T-helper 2 cell treated with Interferon-gamma antibody and Interleukin-4, amounts not matched to agents 100 ng/mL and 5 ng/mL, for 36 hours (primary cell): ENCODE results near the gene CBY1. TPM values are rescaled to one million over a fixed set of nuclear protein-coding genes. Genes with fewer than 3 reads are reported as not detected.
"Not testable (repeated sequence)": the region's sequence is repeated elsewhere in the genome, so short reads cannot be mapped to it uniquely, and the experiment has no call there.

Experiments
- intact Hi-C: fragments of 100-400 bp; cut with micrococcal nuclease; formaldehyde crosslinking; loops from one replicate; pipeline ENCODE4 v1.15.1; 2023
- total RNA-seq: library from RNA; stranded (reverse); gene quantifications from 2 replicates; pipeline ENCODE4 v1.2.3, GENCODE V29; 2022

The CBY1 gene
- 10.2 and 11.8 TPM in 2 replicates for total RNA-seq

- intact Hi-C loops: loop anchor here (1.0 kb wide), 3 partner anchors 25 to 150 kb away; partner anchors contain the start of genes DDX17, JOSD1 and TOMM22
Measured at GRCh38 chr22:38656256-38657044, at the start of gene CBY1, which contains the start of gene FAM227A. Gene CBY1 (plus strand): TSS chr22:38656638. CDS start chr22:38668055, 11,417 bp downstream. Gene FAM227A (minus strand): TSS chr22:38656392. CDS start chr22:38650168, 6,224 bp downstream.

- intact Hi-C loops: no loop called here
Measured at GRCh38 chr22:38607680-38608079, 48.8 kb upstream of the CBY1 start.

DNA sequence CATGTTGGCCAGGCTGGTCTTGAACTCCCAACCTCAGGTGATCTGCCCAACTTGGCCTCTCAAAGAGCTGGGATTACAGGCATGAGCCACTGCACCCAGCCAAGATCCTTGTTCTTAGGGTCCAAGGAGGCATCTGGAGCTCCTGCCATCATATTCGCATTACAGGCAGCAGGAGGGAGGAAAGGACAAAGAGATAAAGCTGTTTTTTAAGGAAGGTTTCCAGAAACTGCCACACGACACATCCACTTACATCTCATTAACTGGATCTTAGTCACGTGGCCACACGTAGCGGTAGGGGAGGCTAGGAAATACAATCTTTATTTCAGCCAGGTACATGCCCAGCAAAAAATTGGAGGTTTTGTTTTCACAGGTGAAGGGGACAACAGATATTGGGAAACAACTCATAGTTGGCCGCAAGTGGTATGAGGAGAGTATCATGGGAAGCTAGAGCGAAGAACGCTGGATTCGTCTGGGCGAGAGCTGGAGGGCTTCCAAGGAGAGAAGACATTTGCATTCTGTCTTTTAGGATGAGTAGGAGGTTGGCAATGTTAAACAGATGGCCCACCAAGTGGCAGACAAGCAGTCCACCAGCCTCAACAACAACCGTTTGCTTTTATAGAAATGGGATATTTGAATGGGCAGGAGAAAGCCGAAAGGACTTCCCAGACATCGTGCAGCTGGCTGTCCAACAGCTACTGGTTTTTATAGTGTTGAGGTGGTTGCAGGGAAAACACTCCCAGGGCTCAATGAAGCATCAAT lies 47.3 kb upstream of the CBY1 start:
- intact Hi-C loops: no loop called here

DNA sequence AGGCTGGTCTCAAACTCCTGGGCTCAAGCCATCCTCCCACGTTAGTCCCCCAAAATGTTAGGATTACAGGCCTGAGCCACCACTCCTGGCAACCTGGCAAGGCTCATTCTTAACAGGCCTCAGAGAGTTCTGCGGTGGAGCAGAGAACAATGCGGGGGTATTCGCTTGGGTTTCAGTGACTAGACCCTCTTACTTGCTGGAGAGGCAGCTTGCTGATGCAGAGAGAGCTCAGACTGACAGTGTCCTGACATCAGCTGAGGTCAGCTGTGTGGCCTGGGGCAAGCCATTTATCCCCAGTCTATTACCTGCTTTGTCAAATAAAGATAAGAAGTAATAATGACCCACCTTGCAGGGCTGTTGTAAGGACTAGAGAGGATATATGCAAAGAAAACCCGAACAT lies 46.2 kb upstream of the CBY1 start:
- intact Hi-C loops: no loop called here

DNA sequence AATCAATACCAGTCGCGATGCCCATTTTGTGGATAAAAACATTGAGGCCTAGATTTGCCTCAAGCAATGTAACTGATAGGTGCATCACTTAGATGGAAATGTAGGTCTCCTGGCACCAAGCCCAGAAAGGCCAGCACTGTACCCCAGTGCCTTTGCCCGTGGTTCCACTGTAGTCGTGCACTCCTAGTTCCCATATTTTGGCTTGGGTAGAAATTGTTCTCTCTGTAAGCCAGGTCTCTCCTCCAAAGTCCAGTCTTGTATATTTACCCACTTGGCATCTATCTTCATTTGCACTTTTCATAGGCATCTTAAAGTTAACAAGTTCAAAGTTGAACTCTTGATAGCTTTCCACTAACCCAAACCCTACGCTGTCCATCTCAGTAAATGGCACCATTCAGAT lies 44.9 kb upstream of the CBY1 start:
- intact Hi-C loops: no loop called here

GRCh38 chr22:38612217-38613006 lies 44.0 kb upstream of the CBY1 start:
- intact Hi-C loops: no loop called here

DNA sequence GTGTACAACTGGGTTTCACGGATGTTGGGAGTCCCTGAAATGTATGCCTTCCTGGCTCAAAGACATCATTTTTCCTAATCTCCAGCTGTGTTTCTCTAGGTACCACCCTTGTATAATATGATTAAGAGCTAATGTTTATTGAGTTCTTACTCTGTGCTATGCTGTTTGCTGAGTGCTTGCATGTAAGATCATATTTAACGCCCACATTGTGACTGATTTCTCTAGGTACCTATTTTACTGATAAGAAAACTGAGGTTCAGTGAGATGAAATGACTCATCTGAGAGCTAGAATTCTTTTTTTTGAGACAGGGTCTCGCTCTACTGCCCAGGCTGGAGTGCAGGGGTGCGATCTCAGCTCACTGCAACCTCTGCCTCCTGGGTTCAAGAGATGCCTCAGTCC lies 42.9 kb upstream of the CBY1 start:
- intact Hi-C loops: no loop called here

- intact Hi-C loops: no loop called here
Measured at GRCh38 chr22:38614332-38615063, 41.9 kb upstream of the CBY1 start.

DNA sequence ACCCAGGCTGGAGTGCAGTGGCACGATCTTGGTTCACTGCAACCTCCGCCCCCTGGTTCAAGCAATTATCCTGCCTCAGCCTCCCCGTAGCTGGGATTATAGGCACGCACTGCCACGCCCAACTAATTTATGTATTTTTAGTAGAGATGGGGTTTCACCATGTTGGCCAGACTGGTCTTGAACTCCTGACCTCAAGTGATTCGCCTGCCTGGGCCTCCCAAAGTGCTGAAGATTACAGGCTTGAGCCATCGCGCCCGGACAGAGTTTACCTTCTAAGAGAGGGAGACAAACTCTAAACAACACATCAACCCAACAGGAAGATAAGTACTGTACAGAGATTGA lies 41.4 kb upstream of the CBY1 start:
- intact Hi-C loops: not testable (repeated sequence)

DNA sequence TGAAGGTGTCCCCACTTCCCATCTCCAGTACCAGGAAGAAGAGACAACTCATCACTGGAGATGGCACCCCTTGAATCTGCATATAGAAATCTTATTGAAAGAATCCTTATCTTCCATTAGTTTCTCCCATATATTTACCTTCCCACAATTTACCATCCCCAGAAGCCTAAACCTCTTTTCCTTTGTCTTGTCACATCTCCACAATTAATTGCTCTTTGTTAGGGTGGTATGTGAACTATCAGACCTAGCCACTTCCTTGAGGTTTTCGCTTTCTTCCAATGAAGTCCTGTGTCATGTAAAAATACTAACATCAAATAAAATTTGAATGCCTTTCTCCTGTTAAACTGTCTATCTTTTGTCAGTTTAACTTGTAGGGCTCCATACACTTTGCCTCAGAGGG lies 38.2 kb upstream of the CBY1 start:
- intact Hi-C loops: no loop called here

DNA sequence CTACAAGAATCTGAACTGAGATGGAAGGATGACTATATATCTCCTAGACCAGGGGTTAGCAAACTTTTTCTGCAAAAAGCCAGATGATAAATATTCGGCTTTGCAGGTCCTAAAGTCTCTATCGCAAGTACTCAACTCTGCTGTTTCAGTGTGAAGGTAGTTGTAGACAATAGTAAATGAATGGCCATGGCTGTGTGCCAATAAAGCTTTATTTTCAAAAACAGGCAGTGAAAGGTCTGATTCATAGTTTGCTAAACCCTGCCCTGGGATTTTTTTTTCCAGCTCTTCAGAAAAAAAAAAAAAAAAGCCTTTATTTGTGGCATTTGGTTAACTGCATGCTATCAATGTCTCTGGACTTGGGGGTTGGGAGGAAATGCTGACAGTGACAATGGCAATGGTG lies 37.8 kb upstream of the CBY1 start:
- intact Hi-C loops: no loop called here

- intact Hi-C loops: no loop called here
Measured at GRCh38 chr22:38623351-38623750, 33.1 kb upstream of the CBY1 start.

GRCh38 chr22:38628444-38628843 lies 28.0 kb upstream of the CBY1 start:
- intact Hi-C loops: no loop called here

DNA sequence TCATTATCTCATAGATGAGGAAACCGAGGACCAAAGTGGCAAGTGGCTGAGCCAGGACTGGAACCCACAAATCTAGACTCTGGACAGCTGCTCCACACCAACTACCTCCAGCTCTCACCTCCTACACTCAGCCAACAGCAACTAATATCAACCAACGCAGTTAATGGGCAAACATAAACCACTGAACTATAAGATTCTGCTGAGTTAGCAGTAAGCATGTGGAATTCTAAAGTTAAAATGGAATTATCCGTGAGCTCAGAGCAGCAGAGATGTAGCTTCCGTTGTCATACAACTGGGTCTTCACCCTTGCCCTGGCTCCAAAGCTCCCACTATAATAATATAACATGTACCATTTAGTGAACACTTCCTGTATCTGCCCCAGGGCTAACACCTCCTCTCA lies 27.3 kb upstream of the CBY1 start:
- intact Hi-C loops: no loop called here

DNA sequence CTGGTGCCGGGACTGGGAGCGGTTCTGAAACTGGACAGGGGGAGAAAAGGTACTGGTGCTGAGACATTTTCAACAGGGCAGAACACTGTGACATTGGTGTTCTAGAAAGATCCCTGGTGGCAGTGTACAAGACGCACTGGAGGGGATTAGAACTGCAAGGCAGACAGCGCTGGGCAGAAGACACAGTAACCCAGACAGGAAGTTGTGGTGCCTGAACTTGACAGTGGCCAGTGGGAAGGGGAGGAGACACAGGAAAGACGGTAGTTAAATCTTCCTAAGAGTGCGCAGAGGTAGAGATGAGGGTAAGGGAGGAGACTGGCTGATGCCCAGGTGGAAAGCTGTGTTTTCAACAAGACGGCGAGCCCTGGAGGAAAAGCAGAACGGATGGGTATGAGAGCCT lies 24.7 kb upstream of the CBY1 start:
- intact Hi-C loops: no loop called here

DNA sequence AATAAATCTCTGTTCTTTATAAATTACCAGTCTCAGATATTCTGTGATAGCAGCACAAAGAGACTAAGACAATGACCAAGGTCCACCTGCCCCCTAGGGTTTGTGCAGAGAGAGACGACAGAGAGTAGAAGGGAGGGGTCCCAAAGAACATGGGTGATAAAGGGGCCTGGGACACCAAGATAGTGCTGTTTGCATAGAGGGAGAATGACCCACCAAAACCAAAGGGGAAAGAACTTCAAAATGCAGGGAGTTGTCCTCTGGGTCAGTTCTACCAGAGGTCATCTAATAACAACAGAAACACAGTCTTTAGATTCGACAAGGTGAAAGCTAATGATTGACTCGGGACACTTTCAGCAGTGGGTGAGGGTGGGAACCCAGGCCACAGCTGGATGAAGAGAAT lies 23.9 kb upstream of the CBY1 start:
- intact Hi-C loops: no loop called here

DNA sequence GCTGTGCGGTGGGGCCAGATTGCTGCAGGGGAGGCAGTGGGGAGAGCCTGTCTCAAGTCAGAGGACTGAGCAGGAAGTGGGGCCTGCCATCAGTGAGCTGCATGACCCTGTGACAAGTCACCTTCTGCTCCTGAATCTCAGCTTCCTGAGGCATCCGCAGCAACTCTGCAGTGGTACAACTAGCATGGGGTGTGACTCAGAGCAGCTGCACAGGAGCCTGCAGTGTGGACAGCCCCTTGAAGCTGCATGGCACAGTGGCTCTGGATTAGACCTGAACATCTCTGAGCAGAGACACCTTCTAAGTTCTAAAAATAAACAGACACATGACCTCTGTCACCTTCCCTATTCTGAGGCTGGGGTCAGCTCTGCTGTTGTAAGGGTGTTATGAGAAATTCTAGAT lies 18.2 kb upstream of the CBY1 start:
- intact Hi-C loops: no loop called here

GRCh38 chr22:38638728-38639127 lies 17.7 kb upstream of the CBY1 start:
- intact Hi-C loops: no loop called here

DNA sequence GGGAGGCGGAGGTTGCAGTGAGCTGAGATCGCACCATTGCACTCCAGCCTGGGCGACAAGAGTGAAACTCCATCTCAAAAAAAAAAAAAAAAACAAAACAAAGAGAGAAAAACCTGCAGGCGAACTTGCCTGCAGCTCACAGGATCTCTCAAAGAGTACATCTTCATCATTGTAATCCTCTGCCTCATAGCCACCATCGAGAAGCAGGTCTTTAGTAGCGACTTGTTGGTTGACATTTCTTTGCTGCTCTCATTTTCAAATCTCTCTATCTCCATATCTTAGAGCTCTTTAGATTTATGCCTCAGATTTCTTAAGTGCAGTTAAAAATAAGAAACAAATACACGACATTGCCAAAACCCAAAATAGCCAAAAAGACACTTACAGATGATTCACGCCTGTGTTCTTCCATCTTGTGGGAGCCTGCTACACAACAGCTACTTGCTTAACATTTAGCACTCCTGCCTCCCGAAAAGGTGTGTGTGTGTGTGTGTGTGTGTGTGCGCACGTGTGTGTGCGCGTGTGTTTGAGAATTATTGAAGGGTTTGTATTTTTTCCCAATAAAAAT lies 14.9 kb upstream of the CBY1 start:
- intact Hi-C loops: no loop called here

DNA sequence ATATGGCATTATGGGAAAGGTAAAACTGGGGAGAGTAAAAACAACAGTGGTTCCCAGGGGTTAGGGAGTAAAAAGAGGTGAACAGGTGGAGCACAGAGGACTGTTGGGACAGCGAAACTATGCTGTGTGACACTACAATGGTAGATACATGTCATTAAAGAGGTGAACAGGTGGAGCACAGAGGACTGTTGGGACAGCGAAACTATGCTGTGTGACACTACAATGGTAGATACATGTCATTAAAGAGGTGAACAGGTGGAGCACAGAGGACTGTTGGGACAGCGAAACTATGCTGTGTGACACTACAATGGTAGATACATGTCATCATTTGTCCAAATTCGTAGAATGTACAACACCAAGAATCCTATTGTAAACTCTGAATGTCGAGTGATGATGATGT lies 12.2 kb upstream of the CBY1 start:
- intact Hi-C loops: not testable (repeated sequence)

DNA sequence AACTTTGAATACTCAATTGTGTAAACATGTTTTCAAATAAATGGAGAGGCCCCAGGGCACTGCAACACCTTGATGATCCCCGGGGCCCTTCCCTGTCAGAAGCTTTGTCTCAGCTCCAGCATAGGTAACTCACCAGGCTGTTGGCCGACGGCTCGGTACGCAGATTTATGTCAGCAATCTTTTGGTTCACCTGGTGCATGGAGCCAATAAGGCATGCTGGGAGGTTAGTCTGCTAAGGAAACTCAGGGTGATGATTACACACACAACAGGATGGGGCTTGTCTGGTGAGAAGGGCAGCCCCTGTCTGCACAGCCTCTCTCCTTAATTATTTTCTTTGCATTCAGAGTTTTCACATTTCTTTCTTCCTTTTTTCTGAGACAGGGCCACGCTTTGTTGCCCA lies 11.0 kb upstream of the CBY1 start:
- intact Hi-C loops: no loop called here
